AG10803 (cell line): ENCODE measurements around the gene GGN.
A peak's percentile ranks its signal among the peaks of the same experiment; 100 is the strongest.

Source experiments
- DNase-seq: peaks from one replicate; pipeline ENCODE4 v3.0.0; 2010; ENCODE audit warnings: low read depth
- H3K4me3 ChIP-seq: 2 replicates; pipeline ENCODE4 v1.5.1; 2011; ENCODE audit warnings: mild to moderate bottlenecking, low read length, control low read depth
- CTCF ChIP-seq: conservative IDR thresholded peaks from 2 replicates; pipeline ENCODE4 v1.5.1; 2011; ENCODE audit warnings: mild to moderate bottlenecking, low read length, control low read depth, inconsistent platforms

Gene GGN

GRCh38 chr19:38385804-38386257 lies 2.0 kb downstream of the GGN start:
- TF ChIP-seq CTCF, result no peak
- DNase-seq, result no peak
- H3K4me3 ChIP-seq, result no peak overlapping the region

- no peak for TF ChIP-seq CTCF
- H3K4me3 ChIP-seq, result no peak overlapping the region
- DNase-seq, result no peak
Measured at GRCh38 chr19:38385057-38385803, 2.6 kb downstream of the GGN start.

- no peak for DNase-seq
- peak; percentile 50 for TF ChIP-seq CTCF
- H3K4me3 ChIP-seq, result no peak overlapping the region
Measured at GRCh38 chr19:38384209-38385027, 3.4 kb downstream of the GGN start.

- no peak for DNase-seq
- H3K4me3 ChIP-seq, result no peak overlapping the region
- no peak for TF ChIP-seq CTCF
Measured at GRCh38 chr19:38383743-38384142, 4.1 kb downstream of the GGN start.

- no peak for DNase-seq
- no peak overlapping the region for H3K4me3 ChIP-seq
- TF ChIP-seq CTCF, result no peak
Measured at GRCh38 chr19:38383184-38383583, 4.7 kb downstream of the GGN start.

GRCh38 chr19:38381138-38381537 lies 6.7 kb downstream of the GGN start:
- DNase-seq, result no peak
- no peak overlapping the region for H3K4me3 ChIP-seq
- TF ChIP-seq CTCF, result no peak
